HG03354 (cell line): ENCODE measurements around the gene IRF2BP1.
A peak's percentile ranks its signal among the peaks of the same experiment; 100 is the strongest.

Source experiments
- ATAC-seq: cut with Tn5 transposase; IDR thresholded peaks from one replicate; pipeline ENCODE4 v1.9.1; 2021; ENCODE audit warnings: mild to moderate bottlenecking; ENCODE audit not compliant: unreplicated experiment, poor library complexity, severe bottlenecking

The IRF2BP1 gene

GRCh38 chr19:45865269-45865948 lies 20.5 kb downstream of the IRF2BP1 start:
- no peak for ATAC-seq

- ATAC-seq: no peak
These were observed 21.3 kb downstream of the IRF2BP1 start for GRCh38 chr19:45864629-45865082.

GRCh38 chr19:45863840-45864628 lies 21.9 kb downstream of the IRF2BP1 start, which contains the start of gene FOXA3:
Gene FOXA3 (plus strand): TSS chr19:45864326. CDS start chr19:45864457, 131 bp downstream.
- ATAC-seq: peak; percentile 49

GRCh38 chr19:45863335-45863839 lies 22.6 kb downstream of the IRF2BP1 start:
- ATAC-seq: no peak

GRCh38 chr19:45862564-45863334 lies 23.2 kb downstream of the IRF2BP1 start, which contains the start of gene SYMPK:
Gene SYMPK (minus strand): TSS chr19:45863147. CDS start chr19:45854495, 8,652 bp downstream.
- peak; percentile 87 for ATAC-seq

- peak; percentile 1 for ATAC-seq
These were observed 23.7 kb downstream of the IRF2BP1 start for GRCh38 chr19:45862271-45862563.

GRCh38 chr19:45860359-45861259 lies 25.3 kb downstream of the IRF2BP1 start:
- ATAC-seq: no peak

GRCh38 chr19:45854167-45854778 lies 31.7 kb downstream of the IRF2BP1 start:
- ATAC-seq: no peak

- ATAC-seq: no peak
These were observed 33.0 kb downstream of the IRF2BP1 start for GRCh38 chr19:45852983-45853382.

GRCh38 chr19:45852145-45852750 lies 33.7 kb downstream of the IRF2BP1 start:
- ATAC-seq: no peak

- no peak for ATAC-seq
These were observed 37.0 kb downstream of the IRF2BP1 start for GRCh38 chr19:45848922-45849321.

GRCh38 chr19:45847663-45848062 lies 38.3 kb downstream of the IRF2BP1 start:
- ATAC-seq: no peak

- ATAC-seq: no peak
These were observed 43.7 kb downstream of the IRF2BP1 start for GRCh38 chr19:45842198-45842597.

GRCh38 chr19:45834970-45835369 lies 51.0 kb downstream of the IRF2BP1 start:
- ATAC-seq: no peak
